B cell (primary cell): ENCODE data around the gene ISOC2. TPM values are rescaled to one million over a fixed set of nuclear protein-coding genes. Genes with fewer than 3 reads are reported as not detected.

Source experiments
- ATAC-seq: fragments of 200-7000 bp; cut with Tn5 transposase; one replicate; pipeline ENCODE4 v1.10.0; 2021; ENCODE audit warnings: low read depth, mild to moderate bottlenecking, moderate number of reproducible peaks, moderate library complexity
- CTCF ChIA-PET: fragments of 350-600 bp; sonication (Branson Sonifier 250); formaldehyde crosslinking; loops from one replicate; lab custom pipeline; 2021; ENCODE audit warnings: antibody characterized with exemption, inconsistent platforms; lab: Charles Lee
- POLR2A ChIA-PET: fragments of 350-600 bp; sonication (Branson Sonifier 250); formaldehyde crosslinking; loops from one replicate; lab custom pipeline; 2021; ENCODE audit warnings: antibody characterized with exemption; lab: Charles Lee
- DNase-seq: peaks from one replicate; pipeline ENCODE4 v3.0.0; 2013
- H2AFZ ChIP-seq: 2 replicates; pipeline ENCODE4 v1.6.1; 2012; ENCODE audit warnings: mild to moderate bottlenecking, low read depth, low read length; ENCODE audit not compliant: insufficient read depth, poor library complexity, severe bottlenecking
- H3K27ac ChIP-seq, 2 donors: 1 replicate in 1 of 2; 2 replicates in 1 of 2; pipeline ENCODE4 v1.5.1; 2012 to 2013; ENCODE audit warnings: low read length in 2 of 2, mild to moderate bottlenecking in 2 of 2, moderate library complexity in 1 of 2
- H3K27me3 ChIP-seq, 4 experiments: fragments of 200-600 bp in 1 of 4; sonication (generic) in 1 of 4; replicated peaks in 1 of 4; 1 replicate in 2 of 4; 2 replicates in 2 of 4; pipeline versions ENCODE4 v1.6.1 to v1.7.0; 2013 to 2016; ENCODE audit warnings: low read length in 3 of 4, mild to moderate bottlenecking in 2 of 4, mixed read lengths in 1 of 4, moderate library complexity in 1 of 4; ENCODE audit not compliant: insufficient read depth in 4 of 4, control insufficient read depth in 3 of 4; ENCODE audit errors: control extremely low read depth in 1 of 4
- H3K36me3 ChIP-seq, 2 experiments: replicated peaks in 1 of 2; 1 replicate in 1 of 2; 2 replicates in 1 of 2; pipeline versions ENCODE4 v1.6.1 to v1.7.1; 2013; ENCODE audit warnings: low read length in 1 of 2; ENCODE audit not compliant: insufficient read depth in 2 of 2, control insufficient read depth in 1 of 2; ENCODE audit errors: control extremely low read depth in 1 of 2, extremely low read depth in 1 of 2
- H3K4me1 ChIP-seq, 2 donors: fragments of 200-600 bp in 1 of 2; sonication (generic) in 1 of 2; 1 replicate in 1 of 2; 2 replicates in 1 of 2; pipeline versions ENCODE4 v1.5.1 to v1.6.1; 2013 to 2017; ENCODE audit warnings: low read length in 2 of 2; ENCODE audit not compliant: control insufficient read depth in 2 of 2, insufficient read depth in 2 of 2
- H3K4me2 ChIP-seq: replicated peaks from 2 replicates; pipeline ENCODE3; 2012; ENCODE audit warnings: mild to moderate bottlenecking, low read depth, low read length; ENCODE audit not compliant: poor library complexity, severe bottlenecking
- H3K4me3 ChIP-seq, 5 experiments: fragments of 200-600 bp in 1 of 5; sonication (generic) in 1 of 5; 1 replicate in 3 of 5; 2 replicates in 2 of 5; pipeline versions ENCODE4 v1.5.1 to v1.7.0; 2011 to 2016; ENCODE audit warnings: low read length in 4 of 5, mild to moderate bottlenecking in 4 of 5, low read depth in 2 of 5, control low read depth in 1 of 5, moderate library complexity in 1 of 5; ENCODE audit not compliant: insufficient read depth in 1 of 5; ENCODE audit errors: control extremely low read depth in 1 of 5, extremely low read depth in 1 of 5
- H3K79me2 ChIP-seq: fragments of 200-600 bp; sonication (generic); one replicate; pipeline ENCODE4 v1.6.0; 2016; ENCODE audit warnings: low read length; ENCODE audit not compliant: control insufficient read depth, insufficient read depth
- H3K9ac ChIP-seq: fragments of 200-600 bp; sonication (generic); 2 replicates; pipeline ENCODE4 v1.6.1; 2017; ENCODE audit warnings: mild to moderate bottlenecking, low read length, moderate library complexity
- H3K9me3 ChIP-seq, 3 donors: one replicate each; pipeline versions ENCODE4 v1.6.1 to v1.7.1; 2013; ENCODE audit warnings: low read length in 2 of 3; ENCODE audit not compliant: control insufficient read depth in 2 of 3, insufficient read depth in 1 of 3; ENCODE audit errors: control extremely low read depth in 1 of 3
- H4K20me1 ChIP-seq: 2 replicates; pipeline ENCODE4 v1.6.0; 2012; ENCODE audit warnings: mild to moderate bottlenecking, low read length; ENCODE audit not compliant: insufficient read depth, control insufficient read depth, poor library complexity, severe bottlenecking
- H3K27ac Mint-ChIP-seq: one replicate; pipeline ENCODE4 v1.8.0; 2021; ENCODE audit warnings: mixed read lengths
- H3K27me3 Mint-ChIP-seq: one replicate; pipeline ENCODE4 v1.8.0; 2021; ENCODE audit warnings: mixed read lengths
- H3K4me1 Mint-ChIP-seq: one replicate; pipeline ENCODE4 v1.8.0; 2021; ENCODE audit warnings: mixed read lengths
- H3K4me3 Mint-ChIP-seq: one replicate; pipeline ENCODE4 v1.8.0; 2021; ENCODE audit warnings: mixed read lengths
- H3K9me3 Mint-ChIP-seq: one replicate; pipeline ENCODE4 v1.8.0; 2022; ENCODE audit warnings: mixed read lengths; ENCODE audit not compliant: insufficient read depth
- EZH2 ChIP-seq: IDR thresholded peaks from 2 replicates; pipeline ENCODE4 v1.6.1; 2012; ENCODE audit warnings: borderline replicate concordance, low read depth, mild to moderate bottlenecking, moderate library complexity, low read length; ENCODE audit not compliant: insufficient read depth, poor library complexity, severe bottlenecking
- WGBS: methylation state at CpG from one replicate; pipeline ENCODE4 v1.1.5; 2013; ENCODE audit warnings: missing lambda C conversion rate; ENCODE audit not compliant: insufficient coverage; 5-methylcytosine and 5-hydroxymethylcytosine counted together
- intact Hi-C: fragments of 100-400 bp; cut with micrococcal nuclease; formaldehyde crosslinking; loops from one replicate; pipeline ENCODE4 v1.10.0; 2022
- polyA plus RNA-seq: library from polyadenylated mRNA; depleted of rRNA; stranded (reverse); fragments of >200 nt; gene quantifications from 2 replicates; pipeline ENCODE4 v1.2.3, GENCODE V29; 2012
- total RNA-seq, 2 donors: library from RNA; stranded (reverse); fragments of 120-200 nt in 1 of 2; gene quantifications; 1 replicate in 1 of 2; 2 replicates in 1 of 2; pipeline versions ENCODE4 v1.2.3 to v1.2.4, GENCODE V29; 2013 to 2022
- TF ChIP-seq, protein P1 (sequence below): fragments of 200-600 bp; IDR thresholded peaks from one replicate; pipeline ENCODE4 v1.8.0; 2022; ENCODE audit warnings: antibody characterized with exemption, mild to moderate bottlenecking

The ISOC2 gene
- total and polyA plus RNA-seq, 2 donors (not counting 1 experiment from before 2014, with no cell fraction given), result 10.0 to 27.6 TPM

DNA sequence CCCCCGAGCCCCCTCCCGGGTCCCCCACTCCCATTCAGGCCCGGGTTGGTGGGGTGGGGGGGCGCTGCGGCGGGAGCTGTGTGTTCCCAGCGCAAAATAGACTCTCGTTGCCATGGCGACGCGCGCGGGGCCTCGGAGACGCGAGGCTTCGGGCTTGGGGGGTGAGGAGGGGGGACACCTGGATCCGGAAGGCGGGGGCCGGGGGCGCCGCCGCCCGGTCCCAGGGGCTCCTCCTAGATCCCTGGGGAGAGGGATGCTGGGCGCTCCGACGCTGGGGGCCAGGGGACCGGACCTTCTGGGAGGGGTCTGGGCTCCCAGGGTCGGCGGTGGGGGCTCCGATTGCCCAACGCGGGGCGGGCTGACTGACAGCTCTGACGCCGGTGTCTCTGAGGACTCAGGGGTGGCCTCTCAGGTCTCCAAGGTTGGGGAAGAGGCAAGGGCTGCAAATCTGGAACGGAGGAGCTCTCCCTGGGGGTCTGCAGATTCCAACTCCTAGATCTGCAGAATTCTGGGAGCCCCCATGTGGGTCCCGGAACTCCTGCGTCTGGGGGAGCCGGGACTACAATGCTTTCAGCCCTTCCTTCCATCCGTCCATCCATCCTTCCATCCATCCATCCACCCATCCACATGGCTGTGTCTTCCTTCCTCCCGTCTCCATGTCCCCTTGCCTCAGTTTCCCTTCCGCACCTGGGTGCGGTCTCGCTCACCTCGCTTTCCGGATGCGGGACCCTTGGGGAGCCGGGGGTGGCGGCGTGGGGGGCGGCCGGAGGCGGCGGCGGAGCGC, 9.3 kb downstream of the ISOC2 start:
- no peaks in the 10 kb centered on the region for H4K20me1 ChIP-seq
- peak; percentile 71 for DNase-seq
- peak overlapping the region in 2 of 5 experiments; percentile 28 to 40 for H3K4me3 ChIP-seq
- no peak for ATAC-seq
- CTCF ChIA-PET, result interaction anchor here (1.2 kb wide), 1 partner anchor 198 kb away, joined by 6 read pairs; no protein-coding TSS in a partner anchor
- H3K9ac ChIP-seq, result peak overlapping the region; percentile 53
- Mint-ChIP-seq H3K4me3 (peak overlapping the region; percentile 66), H3K9me3 (no peaks in the 10 kb centered on the region), H3K27ac (peak overlapping the region; percentile 59), H3K27me3 (peaks cover 18% of the 10 kb centered on the region), H3K4me1 (peaks cover 13% of the 10 kb centered on the region)
- peaks cover 0 to 2% of the 10 kb centered on the region in 2 experiments for H3K36me3 ChIP-seq
- WGBS, result 7% methylated on average over 48 of the region's 57 CpGs
- no peak overlapping the region for H3K27ac ChIP-seq
- H3K4me1 ChIP-seq, result peaks cover 15 to 17% of the 10 kb centered on the region in 2 donors
- H3K27me3 ChIP-seq, result peaks cover 0 to 36% (median 12%) of the 10 kb centered on the region in 4 experiments
- no peaks in the 10 kb centered on the region for H3K79me2 ChIP-seq
- peaks cover 0 to 15% (median 0%) of the 10 kb centered on the region in 3 donors for H3K9me3 ChIP-seq
- TF ChIP-seq, protein P1, sequence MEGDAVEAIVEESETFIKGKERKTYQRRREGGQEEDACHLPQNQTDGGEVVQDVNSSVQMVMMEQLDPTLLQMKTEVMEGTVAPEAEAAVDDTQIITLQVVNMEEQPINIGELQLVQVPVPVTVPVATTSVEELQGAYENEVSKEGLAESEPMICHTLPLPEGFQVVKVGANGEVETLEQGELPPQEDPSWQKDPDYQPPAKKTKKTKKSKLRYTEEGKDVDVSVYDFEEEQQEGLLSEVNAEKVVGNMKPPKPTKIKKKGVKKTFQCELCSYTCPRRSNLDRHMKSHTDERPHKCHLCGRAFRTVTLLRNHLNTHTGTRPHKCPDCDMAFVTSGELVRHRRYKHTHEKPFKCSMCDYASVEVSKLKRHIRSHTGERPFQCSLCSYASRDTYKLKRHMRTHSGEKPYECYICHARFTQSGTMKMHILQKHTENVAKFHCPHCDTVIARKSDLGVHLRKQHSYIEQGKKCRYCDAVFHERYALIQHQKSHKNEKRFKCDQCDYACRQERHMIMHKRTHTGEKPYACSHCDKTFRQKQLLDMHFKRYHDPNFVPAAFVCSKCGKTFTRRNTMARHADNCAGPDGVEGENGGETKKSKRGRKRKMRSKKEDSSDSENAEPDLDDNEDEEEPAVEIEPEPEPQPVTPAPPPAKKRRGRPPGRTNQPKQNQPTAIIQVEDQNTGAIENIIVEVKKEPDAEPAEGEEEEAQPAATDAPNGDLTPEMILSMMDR, result no peak
- no peak for TF ChIP-seq EZH2
- intact Hi-C loops, result no loop called here
- H3K4me2 ChIP-seq, result peak overlapping the region; percentile 81
- POLR2A ChIA-PET, result interaction anchor here (0.6 kb wide), 1 partner anchor 136 kb away, joined by 8 read pairs; no protein-coding TSS in a partner anchor
- H2AFZ ChIP-seq, result peak overlapping the region; percentile 51
